ENCODE results near the gene KMO. TPM values are rescaled to one million over a fixed set of nuclear protein-coding genes. Genes with fewer than 3 reads are reported as not detected.

The KMO gene
- total and polyA plus RNA-seq, 2 of the 13 experiments (the other 11 are each of a cell fraction or from before 2014, with no cell fraction given): 0.01 TPM; not detected in 1

DNA sequence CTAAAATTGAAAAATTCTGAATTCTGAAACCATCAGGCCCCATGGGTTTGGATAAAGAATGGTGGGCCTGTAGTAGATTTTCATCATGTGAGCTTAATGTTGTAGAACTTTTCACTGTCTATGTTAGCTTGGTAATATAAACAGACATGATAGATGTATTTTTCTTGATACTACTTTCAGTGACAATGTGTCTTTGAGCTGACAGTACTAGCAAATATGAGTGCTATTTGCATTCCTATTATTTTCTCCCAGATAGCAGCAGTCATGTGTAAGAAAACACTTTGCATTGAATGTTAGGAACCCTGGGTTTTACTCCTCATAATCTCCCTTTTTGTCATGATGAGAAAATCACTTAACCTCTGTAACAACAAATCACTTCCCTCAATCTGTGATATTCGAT is 18.1 kb downstream of the KMO start:
- DNase-seq (ENCODE audit: low spot score): no peak
- H4K20me1 ChIP-seq (ENCODE audit: insufficient read depth, low read length): no peaks in the 10 kb centered on the region
- CTCF ChIA-PET (ENCODE audit: low intra/inter-chr PET ratio, low total read pairs): no interaction called here
- no peaks in the 10 kb centered on the region for H3K9me3 ChIP-seq (ENCODE audit: low read length)
- no peak overlapping the region for H2AFZ ChIP-seq (ENCODE audit: low read length)
- in situ Hi-C loops (cut with HindIII; ENCODE audit: extremely low pct_ligation_motif_present, low pct_unique_long_range_greater_than_20kb) (no loop called here), intact Hi-C loops (cut with micrococcal nuclease; ENCODE audit: unreplicated experiment) (no loop called here)
- no peak overlapping the region for H3K27ac ChIP-seq (ENCODE audit: extremely low read length, insufficient read depth, low read length)
- no peaks in the 10 kb centered on the region for H3K27me3 ChIP-seq (ENCODE audit: control insufficient read depth in 1 of 2, insufficient read depth in 2 of 2, low read length in 2 of 2)
- no peak overlapping the region for H3K4me3 ChIP-seq (replicated peaks in 1 of 3; ENCODE audit: insufficient read depth in 1 of 3, low read depth in 2 of 3, low read length in 3 of 3)
- H3K4me2 ChIP-seq (ENCODE audit: low read depth, low read length): no peak overlapping the region
- no peak for TF ChIP-seq TCF12 (IDR thresholded peaks at IDR 0.05)
- no peak for TF ChIP-seq TCF12 (CRISPR knock-in tag; IDR thresholded peaks at IDR 0.05)
- no peak for TF ChIP-seq PCBP1 (IDR thresholded peaks at IDR 0.05; ENCODE audit: borderline replicate concordance, low read depth, low read length)
- TF ChIP-seq ISL2 (CRISPR knock-in tag; IDR thresholded peaks at IDR 0.05): no peak
- no peak for TF ChIP-seq KLF6 (CRISPR knock-in tag; IDR thresholded peaks at IDR 0.05)
- TF ChIP-seq, protein P1, sequence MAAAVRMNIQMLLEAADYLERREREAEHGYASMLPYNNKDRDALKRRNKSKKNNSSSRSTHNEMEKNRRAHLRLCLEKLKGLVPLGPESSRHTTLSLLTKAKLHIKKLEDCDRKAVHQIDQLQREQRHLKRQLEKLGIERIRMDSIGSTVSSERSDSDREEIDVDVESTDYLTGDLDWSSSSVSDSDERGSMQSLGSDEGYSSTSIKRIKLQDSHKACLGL (CRISPR knock-in tag; IDR thresholded peaks at IDR 0.05): no peak
- no peak for TF ChIP-seq HDAC6 (IDR thresholded peaks at IDR 0.05; ENCODE audit: low read depth, low read length)
- TF ChIP-seq, protein P2, sequence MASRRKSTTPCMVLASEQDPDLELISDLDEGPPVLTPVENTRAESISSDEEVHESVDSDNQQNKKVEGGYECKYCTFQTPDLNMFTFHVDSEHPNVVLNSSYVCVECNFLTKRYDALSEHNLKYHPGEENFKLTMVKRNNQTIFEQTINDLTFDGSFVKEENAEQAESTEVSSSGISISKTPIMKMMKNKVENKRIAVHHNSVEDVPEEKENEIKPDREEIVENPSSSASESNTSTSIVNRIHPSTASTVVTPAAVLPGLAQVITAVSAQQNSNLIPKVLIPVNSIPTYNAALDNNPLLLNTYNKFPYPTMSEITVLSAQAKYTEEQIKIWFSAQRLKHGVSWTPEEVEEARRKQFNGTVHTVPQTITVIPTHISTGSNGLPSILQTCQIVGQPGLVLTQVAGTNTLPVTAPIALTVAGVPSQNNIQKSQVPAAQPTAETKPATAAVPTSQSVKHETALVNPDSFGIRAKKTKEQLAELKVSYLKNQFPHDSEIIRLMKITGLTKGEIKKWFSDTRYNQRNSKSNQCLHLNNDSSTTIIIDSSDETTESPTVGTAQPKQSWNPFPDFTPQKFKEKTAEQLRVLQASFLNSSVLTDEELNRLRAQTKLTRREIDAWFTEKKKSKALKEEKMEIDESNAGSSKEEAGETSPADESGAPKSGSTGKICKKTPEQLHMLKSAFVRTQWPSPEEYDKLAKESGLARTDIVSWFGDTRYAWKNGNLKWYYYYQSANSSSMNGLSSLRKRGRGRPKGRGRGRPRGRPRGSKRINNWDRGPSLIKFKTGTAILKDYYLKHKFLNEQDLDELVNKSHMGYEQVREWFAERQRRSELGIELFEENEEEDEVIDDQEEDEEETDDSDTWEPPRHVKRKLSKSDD (CRISPR knock-in tag; IDR thresholded peaks at IDR 0.05; ENCODE audit: low read depth): no peak
- TF ChIP-seq, protein P3, sequence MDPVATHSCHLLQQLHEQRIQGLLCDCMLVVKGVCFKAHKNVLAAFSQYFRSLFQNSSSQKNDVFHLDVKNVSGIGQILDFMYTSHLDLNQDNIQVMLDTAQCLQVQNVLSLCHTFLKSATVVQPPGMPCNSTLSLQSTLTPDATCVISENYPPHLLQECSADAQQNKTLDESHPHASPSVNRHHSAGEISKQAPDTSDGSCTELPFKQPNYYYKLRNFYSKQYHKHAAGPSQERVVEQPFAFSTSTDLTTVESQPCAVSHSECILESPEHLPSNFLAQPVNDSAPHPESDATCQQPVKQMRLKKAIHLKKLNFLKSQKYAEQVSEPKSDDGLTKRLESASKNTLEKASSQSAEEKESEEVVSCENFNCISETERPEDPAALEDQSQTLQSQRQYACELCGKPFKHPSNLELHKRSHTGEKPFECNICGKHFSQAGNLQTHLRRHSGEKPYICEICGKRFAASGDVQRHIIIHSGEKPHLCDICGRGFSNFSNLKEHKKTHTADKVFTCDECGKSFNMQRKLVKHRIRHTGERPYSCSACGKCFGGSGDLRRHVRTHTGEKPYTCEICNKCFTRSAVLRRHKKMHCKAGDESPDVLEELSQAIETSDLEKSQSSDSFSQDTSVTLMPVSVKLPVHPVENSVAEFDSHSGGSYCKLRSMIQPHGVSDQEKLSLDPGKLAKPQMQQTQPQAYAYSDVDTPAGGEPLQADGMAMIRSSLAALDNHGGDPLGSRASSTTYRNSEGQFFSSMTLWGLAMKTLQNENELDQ (CRISPR knock-in tag; IDR thresholded peaks at IDR 0.05; ENCODE audit: borderline replicate concordance): no peak
- no peak for TF ChIP-seq ZNF136 (CRISPR knock-in tag; IDR thresholded peaks at IDR 0.05; ENCODE audit: low read depth)
- no peak for TF ChIP-seq SNRNP70 (IDR thresholded peaks at IDR 0.05; ENCODE audit: low read depth, low read length)
- no peak for TF ChIP-seq ZNF75D (CRISPR knock-in tag; IDR thresholded peaks at IDR 0.05; ENCODE audit: borderline replicate concordance)
- TF ChIP-seq ZNF329 (CRISPR knock-in tag; IDR thresholded peaks at IDR 0.05; ENCODE audit: low read depth): no peak
- TF ChIP-seq ZKSCAN1 (IDR thresholded peaks at IDR 0.05; ENCODE audit: low read length): no peak
- TF ChIP-seq ZNF564 (CRISPR knock-in tag; IDR thresholded peaks at IDR 0.05): no peak
- TF ChIP-seq KMT2B (CRISPR knock-in tag; IDR thresholded peaks at IDR 0.05): no peak
- no peak for TF ChIP-seq CTCF (CRISPR knock-in tag; IDR thresholded peaks at IDR 0.05)
- TF ChIP-seq MAX (IDR thresholded peaks at IDR 0.05): no peak
- no peak for FAIRE-seq
- no peak overlapping the region for H3K9ac ChIP-seq (ENCODE audit: insufficient read depth, low read depth, low read length)
- POLR2A ChIA-PET: no interaction called here
- ATAC-seq: no peak
- H3K36me3 ChIP-seq (replicated peaks in 1 of 2; ENCODE audit: control insufficient read depth in 1 of 2, insufficient read depth in 2 of 2, low read length in 2 of 2): no peaks in the 10 kb centered on the region
- WGBS (ENCODE audit: low lambda C conversion rate): 2% methylated on average over 1 of the region's 1 CpG
- no TSS peak for BruUV-seq (replicated peaks)
- no peaks in the 10 kb centered on the region for H3K79me2 ChIP-seq (ENCODE audit: insufficient read depth, low read length)
- no peaks in the 10 kb centered on the region for H3K4me1 ChIP-seq (ENCODE audit: insufficient read depth, low read length)

Data from HepG2 (cell line).